Measurements from ENCODE around the gene FOXN3. TPM values are rescaled to one million over a fixed set of nuclear protein-coding genes. Genes with fewer than 3 reads are reported as not detected.

The FOXN3 gene
- total RNA-seq, 1 experiment from 2014 or later, result 45.8 TPM

- Histone ChIP-seq H3K27ac (no peak overlapping the region), H3K9me3 (replicated peaks) (no peaks in the 10 kb centered on the region), H3K4me3 (no peak overlapping the region), H3K36me3 (no peaks in the 10 kb centered on the region), H3K4me1 (no peaks in the 10 kb centered on the region), H3K27me3 (no peaks in the 10 kb centered on the region)
- no peak for DNase-seq
Observed at GRCh38 chr14:89247457-89248122, 169.4 kb downstream of the FOXN3 start.

- DNase-seq, result no peak
- no peak overlapping the region for H3K4me3 ChIP-seq
- no peaks in the 10 kb centered on the region for H3K9me3 ChIP-seq (replicated peaks)
- H3K4me1 ChIP-seq, result no peaks in the 10 kb centered on the region
- H3K36me3 ChIP-seq, result no peaks in the 10 kb centered on the region
- no peaks in the 10 kb centered on the region for H3K27me3 ChIP-seq
- H3K27ac ChIP-seq, result no peak overlapping the region
Observed at GRCh38 chr14:89246290-89246689, 170.7 kb downstream of the FOXN3 start.

GRCh38 chr14:89245802-89246201 is 171.2 kb downstream of the FOXN3 start:
- H3K4me1 ChIP-seq, result no peaks in the 10 kb centered on the region; the same call in 1 of the 2 replicates
- H3K27ac ChIP-seq, result no peak overlapping the region
- no peak for DNase-seq
- H3K9me3 ChIP-seq (replicated peaks), result no peaks in the 10 kb centered on the region
- no peaks in the 10 kb centered on the region for H3K36me3 ChIP-seq
- no peaks in the 10 kb centered on the region for H3K27me3 ChIP-seq
- no peak overlapping the region for H3K4me3 ChIP-seq

GRCh38 chr14:89244720-89245119 is 172.3 kb downstream of the FOXN3 start:
- no peak for DNase-seq
- Histone ChIP-seq H3K27ac (no peak overlapping the region), H3K27me3 (no peaks in the 10 kb centered on the region), H3K36me3 (no peaks in the 10 kb centered on the region), H3K4me1 (peaks cover 2% of the 10 kb centered on the region; the same call in 1 of the 2 replicates), H3K9me3 (replicated peaks) (no peaks in the 10 kb centered on the region), H3K4me3 (no peak overlapping the region)

GRCh38 chr14:89243741-89244140 is 173.3 kb downstream of the FOXN3 start:
- H3K4me3 ChIP-seq, result no peak overlapping the region
- H3K9me3 ChIP-seq (replicated peaks), result no peaks in the 10 kb centered on the region
- H3K27me3 ChIP-seq, result no peaks in the 10 kb centered on the region
- DNase-seq, result no peak
- peaks cover 2% of the 10 kb centered on the region; the same call in 1 of the 2 replicates for H3K4me1 ChIP-seq
- no peaks in the 10 kb centered on the region for H3K36me3 ChIP-seq
- H3K27ac ChIP-seq, result no peak overlapping the region

GRCh38 chr14:89243286-89243685 is 173.7 kb downstream of the FOXN3 start:
- no peak for DNase-seq
- H3K27ac ChIP-seq, result no peak overlapping the region
- peaks cover 2% of the 10 kb centered on the region; the same call in 1 of the 2 replicates for H3K4me1 ChIP-seq
- H3K9me3 ChIP-seq (replicated peaks), result no peaks in the 10 kb centered on the region
- no peak overlapping the region for H3K4me3 ChIP-seq
- H3K36me3 ChIP-seq, result no peaks in the 10 kb centered on the region
- no peaks in the 10 kb centered on the region for H3K27me3 ChIP-seq

GRCh38 chr14:89242652-89243279 is 174.3 kb downstream of the FOXN3 start:
- no peaks in the 10 kb centered on the region for H3K9me3 ChIP-seq (replicated peaks)
- H3K27ac ChIP-seq, result no peak overlapping the region
- H3K36me3 ChIP-seq, result no peaks in the 10 kb centered on the region
- H3K4me3 ChIP-seq, result no peak overlapping the region
- DNase-seq, result no peak
- H3K27me3 ChIP-seq, result no peaks in the 10 kb centered on the region
- peaks cover 2% of the 10 kb centered on the region; the same call in 1 of the 2 replicates for H3K4me1 ChIP-seq

- no peak for DNase-seq
- Histone ChIP-seq H3K4me3 (no peak overlapping the region), H3K4me1 (peaks cover 6% of the 10 kb centered on the region), H3K27ac (no peak overlapping the region), H3K36me3 (no peaks in the 10 kb centered on the region), H3K27me3 (no peaks in the 10 kb centered on the region), H3K9me3 (replicated peaks) (no peaks in the 10 kb centered on the region)
Observed at GRCh38 chr14:89241934-89242651, 174.9 kb downstream of the FOXN3 start.

GRCh38 chr14:89241257-89241656 is 175.8 kb downstream of the FOXN3 start:
- no peak for DNase-seq
- Histone ChIP-seq H3K9me3 (replicated peaks) (no peaks in the 10 kb centered on the region), H3K4me1 (peaks cover 12% of the 10 kb centered on the region), H3K4me3 (no peak overlapping the region), H3K27me3 (no peaks in the 10 kb centered on the region), H3K27ac (no peak overlapping the region), H3K36me3 (no peaks in the 10 kb centered on the region)

GRCh38 chr14:89240414-89240813 is 176.6 kb downstream of the FOXN3 start:
- H3K36me3 ChIP-seq, result no peaks in the 10 kb centered on the region
- DNase-seq, result peak; percentile 42 to 56
- no peaks in the 10 kb centered on the region for H3K9me3 ChIP-seq (replicated peaks)
- no peaks in the 10 kb centered on the region for H3K27me3 ChIP-seq
- H3K4me3 ChIP-seq, result no peak overlapping the region
- H3K4me1 ChIP-seq, result peaks cover 12% of the 10 kb centered on the region
- no peak overlapping the region for H3K27ac ChIP-seq

- no peak overlapping the region for H3K27ac ChIP-seq
- no peaks in the 10 kb centered on the region for H3K36me3 ChIP-seq
- peaks cover 12% of the 10 kb centered on the region for H3K4me1 ChIP-seq
- no peak for DNase-seq
- H3K9me3 ChIP-seq (replicated peaks), result no peaks in the 10 kb centered on the region
- H3K4me3 ChIP-seq, result no peak overlapping the region
- H3K27me3 ChIP-seq, result no peaks in the 10 kb centered on the region
Observed at GRCh38 chr14:89239023-89239422, 178.0 kb downstream of the FOXN3 start.

GRCh38 chr14:89237921-89238529 is 179.0 kb downstream of the FOXN3 start:
- Histone ChIP-seq H3K4me1 (peaks cover 12% of the 10 kb centered on the region), H3K27me3 (no peaks in the 10 kb centered on the region), H3K36me3 (no peaks in the 10 kb centered on the region), H3K27ac (no peak overlapping the region), H3K9me3 (replicated peaks) (no peaks in the 10 kb centered on the region), H3K4me3 (no peak overlapping the region)
- no peak for DNase-seq

GRCh38 chr14:89236851-89237250 is 180.2 kb downstream of the FOXN3 start:
- Histone ChIP-seq H3K27me3 (no peaks in the 10 kb centered on the region), H3K9me3 (replicated peaks) (no peaks in the 10 kb centered on the region), H3K27ac (no peak overlapping the region), H3K36me3 (no peaks in the 10 kb centered on the region), H3K4me3 (no peak overlapping the region), H3K4me1 (peaks cover 12% of the 10 kb centered on the region)
- peak; percentile 44 to 67 for DNase-seq

- DNase-seq, result no peak
- Histone ChIP-seq H3K36me3 (no peaks in the 10 kb centered on the region), H3K9me3 (replicated peaks) (no peaks in the 10 kb centered on the region), H3K27me3 (no peaks in the 10 kb centered on the region), H3K4me3 (no peak overlapping the region), H3K27ac (no peak overlapping the region), H3K4me1 (peaks cover 23% of the 10 kb centered on the region)
Observed at GRCh38 chr14:89233184-89233583, 183.8 kb downstream of the FOXN3 start.

Measured in SJCRH30 (cell line).